GM19351 (cell line): Measurements from ENCODE around the gene LRIT3.

ENCODE experiments used
- ATAC-seq: cut with Tn5 transposase; IDR thresholded peaks from one replicate; pipeline ENCODE4 v1.9.1; 2021; ENCODE audit warnings: mild to moderate bottlenecking, moderate library complexity; ENCODE audit not compliant: unreplicated experiment

LRIT3 gene

DNA sequence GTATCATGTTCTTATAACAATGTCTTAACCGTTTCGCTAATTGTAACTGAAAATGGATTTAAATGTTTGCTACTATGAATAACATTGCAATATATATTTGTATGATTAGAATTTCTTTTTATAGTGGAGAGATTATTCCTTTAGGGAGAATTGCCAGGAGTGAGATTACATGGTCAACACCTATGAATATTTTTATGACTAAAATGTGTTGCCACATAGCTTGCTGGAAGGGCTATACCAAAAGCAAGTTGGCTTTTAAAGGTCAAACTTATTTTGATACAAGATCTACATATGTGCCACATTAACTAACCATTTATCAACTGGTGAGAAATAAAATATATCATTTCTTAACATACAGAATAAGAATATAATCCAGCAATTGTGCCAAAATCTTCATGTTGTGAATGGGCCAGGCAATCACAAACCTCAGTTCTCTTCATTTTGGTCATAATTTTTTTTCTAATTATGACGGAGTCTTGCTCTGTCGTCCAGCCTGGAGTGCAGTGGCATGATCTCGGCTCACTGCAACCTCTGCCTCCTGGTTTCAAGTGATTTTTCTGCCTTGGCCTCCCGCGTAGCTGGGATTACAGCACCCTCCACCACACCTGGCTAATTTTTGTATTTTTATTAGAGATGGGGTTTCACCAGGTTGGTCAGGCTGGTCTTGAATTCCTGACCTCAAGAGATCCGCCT lies 54.8 kb downstream of the LRIT3 start:
- no peak for ATAC-seq

DNA sequence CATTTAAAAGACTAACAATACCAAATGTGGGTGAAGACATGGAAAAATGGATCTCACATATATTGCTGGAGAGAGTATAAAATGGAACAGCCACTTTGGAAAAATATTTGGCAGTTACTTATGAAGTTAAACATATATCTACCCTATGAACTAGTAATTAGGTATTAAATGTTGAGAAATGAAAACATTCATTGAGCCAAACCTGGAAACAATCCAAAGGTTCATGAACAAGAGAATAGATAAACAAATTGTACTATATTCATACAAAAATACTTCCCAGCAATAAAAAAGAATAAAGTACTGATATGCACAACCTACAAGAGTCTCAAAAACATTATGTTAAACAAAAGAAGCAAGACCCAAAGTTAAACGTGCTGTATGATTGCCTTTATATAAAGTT lies 60.8 kb downstream of the LRIT3 start:
- ATAC-seq: no peak

DNA sequence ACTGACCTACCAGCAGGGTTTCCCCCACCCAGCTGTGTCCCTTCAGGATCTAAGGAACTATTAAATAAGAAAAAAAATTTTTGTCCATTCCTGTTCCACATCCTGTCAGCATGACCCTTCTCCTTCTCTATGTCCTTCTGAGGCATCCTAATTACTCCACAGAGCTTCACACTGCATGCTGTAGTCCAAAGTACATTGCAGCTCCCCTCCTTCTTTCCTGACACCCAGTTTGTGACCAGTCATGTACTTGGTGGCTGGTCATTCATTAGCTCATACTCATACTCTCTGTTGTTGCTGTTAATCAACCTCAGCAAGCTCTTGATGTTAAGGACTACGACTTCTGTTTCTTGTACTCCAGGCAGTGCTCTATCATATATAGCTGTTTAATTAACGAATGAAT lies 62.3 kb downstream of the LRIT3 start:
- no peak for ATAC-seq

DNA sequence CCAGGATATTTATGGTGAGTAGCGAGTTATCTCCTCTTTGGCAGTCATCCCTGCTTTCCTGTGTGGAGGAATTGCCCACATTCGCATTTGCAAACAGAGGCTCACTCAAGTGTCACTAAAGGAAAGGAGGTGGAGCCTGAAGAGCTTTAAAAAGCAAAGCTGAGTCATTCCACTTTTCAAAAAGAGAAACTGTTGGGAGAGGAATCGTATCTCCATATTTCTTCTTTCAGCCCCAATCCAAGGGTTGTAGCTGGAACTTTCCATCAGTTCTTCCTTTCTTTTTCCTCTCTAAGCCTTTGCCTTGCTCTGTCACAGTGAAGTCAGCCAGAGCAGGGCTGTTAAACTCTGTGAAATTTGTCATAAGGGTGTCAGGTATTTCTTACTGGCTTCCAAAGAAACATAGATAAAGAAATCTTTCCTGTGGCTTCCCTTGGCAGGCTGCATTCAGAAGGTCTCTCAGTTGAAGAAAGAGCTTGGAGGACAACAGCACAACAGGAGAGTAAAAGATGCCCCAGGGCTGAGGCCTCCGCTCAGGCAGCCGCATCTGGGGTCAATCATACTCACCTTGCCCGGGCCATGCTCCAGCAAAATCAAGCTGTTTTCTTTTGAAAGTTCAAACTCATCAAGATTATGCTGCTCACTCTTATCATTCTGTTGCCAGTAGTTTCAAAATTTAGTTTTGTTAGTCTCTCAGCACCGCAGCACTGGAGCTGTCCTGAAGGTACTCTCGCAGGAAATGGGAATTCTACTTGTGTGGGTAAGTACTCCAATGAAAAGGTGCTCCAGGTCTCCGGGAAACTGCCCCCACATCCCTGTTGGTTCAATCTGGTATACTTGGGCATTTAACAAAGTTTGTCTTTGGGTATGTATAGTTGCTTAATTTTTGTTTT lies 65.0 kb downstream of the LRIT3 start, which contains the start of gene EGF:
TSS of gene EGF (plus strand) at position 178 of the 890 bp plus-strand sequence. CDS start at position 631, 453 bp downstream.
- no peak for ATAC-seq

DNA sequence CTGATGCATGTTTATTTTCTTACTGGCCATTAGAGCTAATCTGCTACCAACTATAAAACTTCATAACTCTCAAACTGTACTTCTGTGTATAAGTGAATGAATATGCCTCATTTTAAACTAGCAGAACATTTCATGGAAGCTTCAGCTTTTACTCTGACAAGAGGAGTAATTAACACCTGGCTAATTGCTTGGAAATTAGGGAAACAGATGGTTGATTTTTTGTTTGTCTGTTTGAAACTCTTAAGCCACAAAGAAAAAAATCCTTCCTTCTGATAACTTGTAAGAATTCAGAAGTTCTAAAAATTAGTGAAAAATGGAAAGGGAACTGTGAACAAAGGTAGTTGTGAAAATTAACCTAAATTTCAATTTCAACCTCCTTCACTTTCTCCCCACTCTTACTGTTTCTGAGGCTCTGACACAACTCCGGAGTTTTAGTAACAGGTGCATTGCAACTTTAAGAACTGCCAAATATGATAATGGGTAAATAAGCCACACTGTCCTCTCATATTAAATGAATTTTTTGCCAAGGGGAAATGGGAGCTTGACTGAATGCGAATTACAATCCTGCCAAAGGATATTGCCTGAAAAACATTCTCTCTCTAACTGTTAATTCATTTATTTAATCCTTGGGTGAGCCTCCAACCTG lies 65.8 kb downstream of the LRIT3 start:
- no peak for ATAC-seq

DNA sequence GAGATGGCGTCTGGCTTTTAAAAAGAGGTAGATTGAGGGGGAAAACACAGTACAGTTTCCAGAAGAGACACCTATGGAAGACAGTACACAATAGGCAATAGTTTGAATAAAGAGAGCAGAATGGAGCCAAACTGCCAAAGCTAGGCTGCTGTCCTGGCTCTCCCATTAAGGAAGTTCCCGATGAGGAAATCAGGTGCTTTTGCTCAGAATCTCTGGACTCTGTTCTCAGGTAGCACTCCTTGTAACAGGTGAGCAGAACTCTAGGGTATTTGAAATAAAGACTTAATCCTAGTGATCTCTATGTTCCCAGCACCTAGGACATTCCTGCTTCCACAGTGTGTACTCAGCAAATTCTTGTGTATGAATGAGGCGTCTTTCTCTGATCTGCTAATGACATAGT lies 66.4 kb downstream of the LRIT3 start:
- no peak for ATAC-seq

DNA sequence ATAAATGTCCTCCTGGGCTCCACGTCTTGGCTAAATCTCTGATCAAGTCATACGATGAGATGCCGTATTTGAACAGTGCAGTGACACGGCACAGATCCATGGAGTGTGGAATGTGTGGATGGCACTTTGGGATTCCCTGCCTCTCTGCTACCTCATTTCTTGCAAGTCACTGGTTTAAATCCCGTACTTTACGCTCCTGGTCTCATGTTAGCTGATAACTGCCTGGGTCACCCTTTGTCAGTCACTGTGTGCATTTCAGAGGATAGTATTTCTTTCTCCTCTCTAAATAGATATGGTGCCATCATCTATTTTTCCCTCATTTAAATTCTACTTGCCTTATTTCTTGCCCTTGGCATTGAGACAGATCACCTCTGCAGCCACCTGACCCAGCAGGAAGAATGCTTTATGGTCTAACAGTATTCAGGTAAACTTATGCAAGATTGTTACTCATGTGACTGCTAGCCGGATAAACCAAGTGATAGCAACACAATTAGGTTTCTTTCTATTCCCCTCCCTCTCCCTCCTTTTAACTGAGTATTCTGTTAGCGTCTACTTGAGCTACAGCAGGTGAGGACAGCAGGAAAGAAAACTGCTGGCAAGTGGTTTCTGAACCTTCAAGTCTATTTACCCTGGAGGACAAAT lies 67.6 kb downstream of the LRIT3 start:
- ATAC-seq: no peak

DNA sequence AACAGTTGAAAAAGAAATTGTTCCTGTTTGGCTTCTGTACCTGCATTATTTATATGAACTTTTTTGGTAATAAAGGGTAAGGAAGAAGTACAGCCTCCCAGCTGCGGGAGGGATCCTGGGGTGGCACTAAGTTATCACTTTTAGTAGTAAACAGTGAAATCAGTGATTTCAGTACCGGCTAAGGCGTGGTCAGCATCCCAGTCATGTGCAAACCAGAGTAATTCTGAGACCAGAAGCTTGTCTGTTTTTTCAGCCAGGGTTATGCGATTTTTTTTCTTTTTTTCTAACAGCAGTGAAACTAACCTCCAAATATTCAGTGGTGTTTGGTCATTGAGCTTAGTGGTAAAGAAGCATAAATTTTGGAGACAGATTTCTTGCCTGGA lies 68.1 kb downstream of the LRIT3 start:
- peak; percentile 52 for ATAC-seq

DNA sequence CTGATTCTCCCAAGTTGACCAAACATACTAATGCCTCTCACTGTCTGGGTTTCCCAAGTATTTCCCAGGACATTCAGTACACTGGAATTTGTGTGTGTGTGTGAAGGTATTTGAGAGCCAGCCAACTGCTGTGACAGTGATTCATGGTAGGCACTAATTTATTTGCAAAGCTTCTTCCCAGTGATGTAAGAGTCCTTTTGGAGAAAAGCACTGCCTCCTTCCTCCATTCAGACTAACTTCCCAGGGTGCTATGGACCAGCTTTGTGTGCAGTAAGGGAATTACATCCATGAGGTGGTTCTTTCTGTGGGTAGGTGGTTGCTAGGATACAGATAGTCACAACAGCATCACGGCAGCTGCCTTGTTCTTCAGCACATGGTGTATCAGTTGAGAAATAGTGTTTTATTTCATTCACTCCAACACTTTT lies 73.5 kb downstream of the LRIT3 start:
- no peak for ATAC-seq
